Lower leg skin (tissue), 3 donors: ENCODE results near the gene MVB12A.

ENCODE experiments used
- POLR2A ChIP-seq, 2 donors: fragments of 450-650 bp; IDR thresholded peaks; one replicate each; pipeline ENCODE4 v1.6.1; 2016 to 2017; ENCODE audit warnings: antibody characterized with exemption in 2 of 2, mild to moderate bottlenecking in 1 of 2, moderate library complexity in 1 of 2
- TF ChIP-seq, protein P1 (sequence below), 3 donors: fragments of 450-650 bp; IDR thresholded peaks; one replicate each; pipeline ENCODE4 v1.5.1; 2016; ENCODE audit warnings: antibody characterized with exemption in 3 of 3, mild to moderate bottlenecking in 3 of 3, moderate library complexity in 2 of 3

DNA sequence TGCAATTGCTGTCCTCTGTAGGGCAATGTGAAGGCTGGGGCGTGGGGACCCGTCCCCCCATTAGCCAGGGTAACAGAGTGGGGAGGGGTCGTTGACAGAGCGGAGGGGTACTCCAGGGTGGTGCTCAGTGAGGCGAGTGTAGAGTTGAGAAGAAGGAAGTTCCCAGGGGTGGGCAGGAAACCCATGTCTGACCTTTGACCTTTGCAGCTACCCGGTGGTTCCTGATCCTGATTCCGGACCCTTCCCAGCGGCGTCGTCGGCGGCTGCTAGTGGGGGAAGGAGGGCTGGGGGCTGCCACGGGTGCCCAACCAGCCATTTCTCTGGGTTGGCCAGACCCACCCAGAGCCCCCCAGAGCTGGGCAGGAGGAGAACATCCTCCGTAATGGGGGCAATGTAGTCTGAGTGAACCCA lies 40.6 kb upstream of the MVB12A start:
- TF ChIP-seq, protein P1, sequence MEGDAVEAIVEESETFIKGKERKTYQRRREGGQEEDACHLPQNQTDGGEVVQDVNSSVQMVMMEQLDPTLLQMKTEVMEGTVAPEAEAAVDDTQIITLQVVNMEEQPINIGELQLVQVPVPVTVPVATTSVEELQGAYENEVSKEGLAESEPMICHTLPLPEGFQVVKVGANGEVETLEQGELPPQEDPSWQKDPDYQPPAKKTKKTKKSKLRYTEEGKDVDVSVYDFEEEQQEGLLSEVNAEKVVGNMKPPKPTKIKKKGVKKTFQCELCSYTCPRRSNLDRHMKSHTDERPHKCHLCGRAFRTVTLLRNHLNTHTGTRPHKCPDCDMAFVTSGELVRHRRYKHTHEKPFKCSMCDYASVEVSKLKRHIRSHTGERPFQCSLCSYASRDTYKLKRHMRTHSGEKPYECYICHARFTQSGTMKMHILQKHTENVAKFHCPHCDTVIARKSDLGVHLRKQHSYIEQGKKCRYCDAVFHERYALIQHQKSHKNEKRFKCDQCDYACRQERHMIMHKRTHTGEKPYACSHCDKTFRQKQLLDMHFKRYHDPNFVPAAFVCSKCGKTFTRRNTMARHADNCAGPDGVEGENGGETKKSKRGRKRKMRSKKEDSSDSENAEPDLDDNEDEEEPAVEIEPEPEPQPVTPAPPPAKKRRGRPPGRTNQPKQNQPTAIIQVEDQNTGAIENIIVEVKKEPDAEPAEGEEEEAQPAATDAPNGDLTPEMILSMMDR (IDR thresholded peaks at IDR 0.05), result no peak
- TF ChIP-seq POLR2A (IDR thresholded peaks at IDR 0.05), result no peak
